Activated CD4-positive, alpha-beta T cell treated with anti-CD3 and anti-CD28 coated beads, Interleukin-2, amount 10 ng/mL, durations not matched to agents 7 days and 5 days (primary cell): Measurements from ENCODE around the gene ULK1. TPM values are rescaled to one million over a fixed set of nuclear protein-coding genes. Genes with fewer than 3 reads are reported as not detected.
"Not testable (repeated sequence)": the region's sequence is repeated elsewhere in the genome, so short reads cannot be mapped to it uniquely, and the experiment has no call there.

ENCODE experiments used
- CTCF ChIA-PET: fragments of 350-600 bp; sonication (Branson Sonifier 250); formaldehyde crosslinking; loops from one replicate; lab custom pipeline; 2021; ENCODE audit warnings: antibody characterized with exemption; lab: Charles Lee
- POLR2A ChIA-PET: fragments of 350-600 bp; sonication (Branson Sonifier 250); formaldehyde crosslinking; loops from one replicate; lab custom pipeline; 2021; ENCODE audit warnings: antibody characterized with exemption; lab: Charles Lee
- DNase-seq: peaks from one replicate; pipeline ENCODE4 v3.0.0-alpha.2; 2020
- H3K27ac Mint-ChIP-seq: one replicate; pipeline ENCODE4 v1.8.0; 2021; ENCODE audit warnings: mild to moderate bottlenecking, moderate library complexity, mixed read lengths
- H3K27me3 Mint-ChIP-seq: one replicate; pipeline ENCODE4 v1.8.0; 2021; ENCODE audit warnings: mixed read lengths
- H3K36me3 Mint-ChIP-seq: one replicate; pipeline ENCODE4 v1.8.0; 2021; ENCODE audit warnings: low read depth, mixed read lengths
- H3K4me1 Mint-ChIP-seq: one replicate; pipeline ENCODE4 v1.8.0; 2021; ENCODE audit warnings: mixed read lengths
- H3K4me3 Mint-ChIP-seq: one replicate; pipeline ENCODE4 v1.8.0; 2021; ENCODE audit warnings: mild to moderate bottlenecking, moderate library complexity, mixed read lengths
- H3K9me3 Mint-ChIP-seq: one replicate; pipeline ENCODE4 v1.8.0; 2021; ENCODE audit warnings: mixed read lengths
- total RNA-seq, 2 experiments: library from RNA; stranded (reverse); gene quantifications; one replicate each; pipeline ENCODE4 v1.2.3, GENCODE V29; 2021

The ULK1 gene
- total RNA-seq, 2 experiments from 2014 or later = 28.1 to 36.1 TPM

DNA sequence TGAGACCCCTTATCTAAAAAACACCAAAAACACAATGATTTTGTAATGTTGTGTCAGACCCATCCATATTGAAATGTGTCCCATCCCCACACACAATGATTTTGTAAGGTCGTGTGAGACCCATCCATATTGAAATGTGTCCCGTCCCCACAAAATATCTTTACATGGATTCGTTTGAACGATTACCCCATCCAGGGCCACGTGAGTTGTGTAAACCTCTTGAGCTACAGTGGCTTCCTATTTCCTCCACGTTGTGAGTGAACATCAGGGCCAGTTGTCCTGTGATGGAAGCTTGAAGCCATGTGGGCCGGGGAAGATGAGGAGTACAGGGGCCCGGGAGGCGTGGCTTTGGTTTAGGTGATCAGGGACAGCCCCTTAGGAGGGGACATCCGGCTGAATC is 27.0 kb upstream of the ULK1 start:
- POLR2A ChIA-PET = no interaction called here
- H3K36me3 Mint-ChIP-seq = no peaks in the 10 kb centered on the region
- CTCF ChIA-PET = interaction anchor here (0.9 kb wide), 1 partner anchor 14 kb away, joined by 3 read pairs; no protein-coding TSS in a partner anchor

DNA sequence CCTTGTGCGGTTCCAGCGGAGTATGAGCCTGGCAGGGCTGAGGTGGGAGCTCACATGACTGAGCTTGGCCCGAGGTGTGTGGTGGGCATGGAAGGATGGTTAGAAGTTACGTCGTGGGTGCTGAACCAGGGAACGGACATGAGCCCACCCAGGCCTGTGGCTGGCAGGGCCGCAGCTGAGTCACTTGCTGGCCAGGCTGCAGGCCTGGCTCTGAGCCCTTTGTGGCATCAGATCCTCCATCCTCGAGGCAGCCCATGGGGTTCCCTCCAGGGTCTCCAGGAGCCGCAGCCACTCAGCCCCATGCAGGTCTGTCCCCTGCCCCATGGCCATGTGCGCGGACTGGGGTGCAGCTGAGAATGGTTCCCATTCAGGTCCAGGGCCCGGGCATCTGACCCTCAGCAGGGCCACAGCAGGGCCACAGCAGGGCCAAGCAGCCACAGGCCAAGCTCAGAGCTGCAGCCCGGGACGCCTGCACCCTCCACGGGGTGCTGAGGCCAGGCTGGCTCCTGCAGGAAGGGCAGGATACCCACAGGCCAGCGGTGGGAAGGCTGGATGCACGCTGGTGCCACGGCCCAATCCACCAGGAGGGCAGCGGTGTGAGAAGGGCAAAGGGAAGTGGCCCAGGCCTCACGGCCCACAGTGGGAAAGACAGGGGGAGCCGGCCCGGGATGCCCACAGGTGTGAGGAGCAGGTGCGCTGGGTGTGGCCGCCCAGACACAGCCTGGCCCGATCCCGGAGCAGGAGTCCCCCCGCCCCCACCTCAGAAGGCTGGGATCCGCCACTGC is 26.3 kb upstream of the ULK1 start:
- no peaks in the 10 kb centered on the region for H3K9me3 Mint-ChIP-seq
- H3K36me3 Mint-ChIP-seq = no peaks in the 10 kb centered on the region
- POLR2A ChIA-PET = no interaction called here
- no peak for DNase-seq
- H3K27me3 Mint-ChIP-seq = no peaks in the 10 kb centered on the region
- CTCF ChIA-PET = interaction anchor here (0.9 kb wide), 1 partner anchor 13 kb away, joined by 3 read pairs; no protein-coding TSS in a partner anchor
- no peaks in the 10 kb centered on the region for H3K4me1 Mint-ChIP-seq
- H3K4me3 Mint-ChIP-seq = no peak overlapping the region
- no peak overlapping the region for H3K27ac Mint-ChIP-seq

More for the DNA sequence above, 27.0 kb upstream of the ULK1 start:
- Mint-ChIP-seq H3K27ac (no peak overlapping the region), H3K27me3 (no peaks in the 10 kb centered on the region), H3K9me3 (no peaks in the 10 kb centered on the region), H3K4me1 (no peaks in the 10 kb centered on the region), H3K4me3 (no peak overlapping the region)
- DNase-seq = no peak

DNA sequence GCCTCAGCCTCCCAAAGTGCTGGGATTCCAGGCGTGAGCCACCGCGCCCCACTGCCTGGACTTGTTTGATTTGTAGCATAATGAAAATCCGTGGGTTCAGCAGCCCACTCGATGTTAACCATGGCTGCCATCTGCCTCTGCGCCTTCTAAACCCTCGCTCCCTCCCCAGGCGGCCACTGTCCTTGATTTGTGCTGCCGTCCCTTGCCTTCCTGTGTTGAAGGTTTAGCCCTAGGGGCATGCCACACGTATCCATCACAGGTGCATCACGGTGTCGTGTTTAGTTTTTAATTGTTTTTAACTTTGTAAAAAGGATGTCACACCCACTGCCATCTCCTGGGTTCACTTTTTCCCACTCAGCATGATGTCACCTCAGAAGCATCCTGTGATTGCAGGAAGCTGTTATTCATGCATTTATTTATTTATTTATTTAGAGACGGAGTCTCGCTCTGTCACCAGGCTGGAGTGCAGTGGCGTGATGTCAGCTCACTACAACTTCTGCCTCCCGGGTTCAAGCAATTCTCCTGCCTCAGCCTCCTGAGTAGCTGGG is 24.5 kb upstream of the ULK1 start:
- no peak for DNase-seq
- ChIA-PET POLR2A (no interaction called here), CTCF (no interaction called here)
- Mint-ChIP-seq H3K27ac (no peak overlapping the region), H3K36me3 (no peaks in the 10 kb centered on the region), H3K4me3 (no peak overlapping the region), H3K4me1 (no peaks in the 10 kb centered on the region), H3K9me3 (peaks cover 5% of the 10 kb centered on the region), H3K27me3 (no peaks in the 10 kb centered on the region)

DNA sequence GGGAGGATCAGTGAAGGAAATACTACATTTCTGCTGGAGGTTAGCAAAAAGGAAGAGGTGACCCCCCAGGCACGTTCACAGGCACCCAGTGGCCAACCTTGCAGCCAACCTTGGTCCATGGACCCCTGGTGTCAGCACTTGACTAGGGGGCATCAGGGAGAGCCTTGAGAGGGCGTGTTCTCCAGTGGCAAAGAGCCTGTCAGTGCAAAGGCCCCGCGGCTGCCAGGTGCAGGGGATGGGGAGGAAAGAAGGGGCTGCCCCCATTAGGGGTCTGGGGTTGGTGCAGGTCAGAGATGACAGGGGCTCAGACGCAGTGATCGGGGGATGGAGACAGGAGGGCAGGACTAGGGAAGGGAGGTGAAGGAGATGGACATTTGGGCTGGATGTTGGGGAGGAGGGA is 22.7 kb upstream of the ULK1 start:
- POLR2A ChIA-PET = no interaction called here
- H3K4me1 Mint-ChIP-seq = no peaks in the 10 kb centered on the region
- no peaks in the 10 kb centered on the region for H3K36me3 Mint-ChIP-seq
- CTCF ChIA-PET = no interaction called here
- H3K27ac Mint-ChIP-seq = no peak overlapping the region
- H3K9me3 Mint-ChIP-seq = peaks cover 5% of the 10 kb centered on the region
- no peaks in the 10 kb centered on the region for H3K27me3 Mint-ChIP-seq
- no peak overlapping the region for H3K4me3 Mint-ChIP-seq
- DNase-seq = no peak

DNA sequence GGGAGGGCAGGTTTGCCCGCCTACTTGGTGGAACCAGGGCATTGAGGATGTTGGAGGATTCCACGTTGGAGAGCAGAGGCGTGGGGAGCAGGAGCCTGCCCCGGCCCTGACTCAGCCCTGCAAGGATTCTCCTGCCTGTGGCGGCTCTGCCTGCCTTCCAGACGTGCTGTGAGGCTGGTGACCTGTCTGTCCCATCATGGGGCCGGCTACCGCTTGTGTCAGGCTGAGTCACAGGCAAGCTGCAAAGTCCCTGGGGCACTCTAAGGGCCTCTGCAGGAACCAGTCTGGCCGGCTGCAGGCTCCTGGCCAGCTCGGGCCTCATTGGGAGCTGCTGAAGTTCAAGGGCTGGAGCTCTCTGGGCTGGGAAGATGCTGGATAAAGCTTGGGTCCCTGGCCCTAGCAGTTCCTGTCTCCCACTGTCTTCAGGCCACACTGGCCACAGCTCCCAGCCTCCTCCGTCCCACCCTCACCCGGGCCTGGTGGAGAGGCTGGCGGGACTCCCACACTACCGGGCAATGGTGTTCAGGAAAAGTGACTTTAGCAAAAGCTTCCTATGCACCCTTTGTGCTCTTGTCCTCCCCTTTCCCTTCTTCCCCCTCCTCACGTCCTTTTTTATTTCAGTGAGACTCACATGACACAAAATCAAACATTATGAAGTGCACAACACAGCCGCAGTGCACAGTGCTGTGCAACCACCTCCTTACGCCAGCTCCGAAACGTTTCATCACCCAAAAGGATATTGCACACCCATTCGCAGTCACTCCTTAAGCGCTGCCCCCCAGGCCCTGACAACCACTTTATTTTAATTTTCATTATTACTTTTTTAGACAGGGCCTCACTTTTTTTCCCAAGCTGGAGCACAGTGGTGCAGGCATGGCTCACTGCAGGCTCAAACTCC is 22.0 kb upstream of the ULK1 start:
- ChIA-PET CTCF (no interaction called here), POLR2A (no interaction called here)
- Mint-ChIP-seq H3K27ac (no peak overlapping the region), H3K4me1 (no peaks in the 10 kb centered on the region), H3K9me3 (peaks cover 5% of the 10 kb centered on the region), H3K4me3 (no peak overlapping the region), H3K27me3 (no peaks in the 10 kb centered on the region), H3K36me3 (no peaks in the 10 kb centered on the region)
- no peak for DNase-seq

DNA sequence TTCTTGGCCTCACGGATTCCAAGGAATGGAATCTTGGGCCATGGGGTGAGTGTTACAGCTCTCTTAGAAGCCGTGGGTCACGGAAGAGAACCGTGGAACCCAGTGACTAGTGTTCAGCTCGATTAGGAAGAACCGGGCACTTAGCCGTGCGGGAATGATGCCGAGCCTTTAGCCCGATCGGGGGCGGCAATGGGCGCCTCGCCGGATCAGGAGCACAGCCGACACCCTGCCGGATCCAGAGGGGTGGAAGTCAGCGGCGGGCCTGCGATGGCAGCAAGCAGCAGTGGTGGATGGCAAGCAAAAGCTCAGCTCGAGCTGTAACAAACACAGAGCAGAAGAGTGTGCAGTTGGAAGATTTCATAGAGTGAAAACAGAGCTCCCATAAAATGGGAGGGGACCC is 21.1 kb upstream of the ULK1 start:
- Mint-ChIP-seq H3K4me3 (no peak overlapping the region), H3K4me1 (no peaks in the 10 kb centered on the region), H3K36me3 (no peaks in the 10 kb centered on the region), H3K27ac (no peak overlapping the region), H3K27me3 (peaks cover 4% of the 10 kb centered on the region), H3K9me3 (peaks cover 5% of the 10 kb centered on the region)
- DNase-seq = no peak
- ChIA-PET POLR2A (no interaction called here), CTCF (no interaction called here)

DNA sequence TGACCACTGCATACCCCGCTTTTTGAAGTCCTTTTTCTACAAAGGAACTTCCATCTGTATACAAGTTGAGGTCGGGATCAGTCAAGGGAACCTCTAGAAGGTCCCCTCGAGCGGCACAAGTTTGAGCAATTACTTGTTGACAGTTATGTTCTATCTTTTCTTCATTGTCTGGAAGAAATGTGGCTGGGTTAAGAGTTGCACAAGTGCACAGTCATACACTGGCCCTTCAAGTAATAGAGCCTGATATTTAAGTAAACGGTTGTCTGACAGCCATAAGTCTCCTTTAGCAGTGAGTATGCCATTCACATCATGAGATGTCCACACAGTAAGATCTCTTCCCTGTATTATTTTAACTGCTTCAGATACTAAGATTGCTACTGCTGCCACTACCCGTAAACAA is 19.4 kb upstream of the ULK1 start:
- H3K27ac Mint-ChIP-seq, CTCF ChIA-PET, H3K9me3 Mint-ChIP-seq, H3K36me3 Mint-ChIP-seq, H3K27me3 Mint-ChIP-seq, POLR2A ChIA-PET, DNase-seq, H3K4me1 Mint-ChIP-seq, H3K4me3 Mint-ChIP-seq: not testable (repeated sequence)

DNA sequence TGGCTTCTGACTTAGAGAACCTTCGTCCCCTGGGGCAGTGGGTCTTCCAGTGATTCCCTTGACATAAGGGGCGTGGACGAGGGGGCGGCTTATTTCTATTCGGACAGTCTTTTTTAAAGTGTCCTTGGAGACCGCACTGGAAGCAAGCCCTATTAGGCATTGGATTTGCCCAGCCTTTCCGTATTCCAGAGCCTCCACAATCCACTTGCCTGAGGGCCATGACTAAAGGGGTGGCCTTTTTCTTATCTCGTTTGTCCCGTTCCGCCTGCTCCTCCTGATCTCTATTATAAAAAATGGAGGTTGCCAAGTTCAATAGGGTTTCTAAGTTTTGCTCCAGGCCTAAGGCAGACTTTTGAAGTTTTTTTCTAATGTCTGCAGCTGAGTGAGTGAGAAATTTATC is 17.2 kb upstream of the ULK1 start:
- H3K27me3 Mint-ChIP-seq, POLR2A ChIA-PET, H3K4me3 Mint-ChIP-seq, H3K9me3 Mint-ChIP-seq, CTCF ChIA-PET, H3K4me1 Mint-ChIP-seq, DNase-seq, H3K36me3 Mint-ChIP-seq, H3K27ac Mint-ChIP-seq: not testable (repeated sequence)

DNA sequence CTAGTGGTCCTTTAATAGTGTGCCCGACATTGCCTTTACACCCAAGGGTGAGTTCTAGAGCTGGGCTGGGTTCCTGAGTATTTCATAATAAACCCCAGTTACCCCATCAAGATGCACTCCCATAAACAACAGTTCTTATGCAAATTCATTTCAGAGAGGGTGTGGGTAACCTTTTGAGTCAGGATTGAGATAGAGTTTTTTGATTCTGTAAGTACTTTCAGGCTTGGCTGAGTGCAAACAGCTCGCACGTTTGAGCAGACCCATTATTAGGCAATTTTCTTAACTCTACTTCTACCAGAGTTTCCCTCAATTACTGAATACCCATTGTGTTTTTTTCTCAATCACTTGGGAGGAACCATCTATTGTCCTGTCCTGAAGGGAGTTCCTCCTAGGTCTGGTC is 16.0 kb upstream of the ULK1 start:
- H3K9me3 Mint-ChIP-seq, H3K27me3 Mint-ChIP-seq, H3K36me3 Mint-ChIP-seq, POLR2A ChIA-PET, DNase-seq, CTCF ChIA-PET, H3K27ac Mint-ChIP-seq, H3K4me1 Mint-ChIP-seq, H3K4me3 Mint-ChIP-seq: not testable (repeated sequence)

DNA sequence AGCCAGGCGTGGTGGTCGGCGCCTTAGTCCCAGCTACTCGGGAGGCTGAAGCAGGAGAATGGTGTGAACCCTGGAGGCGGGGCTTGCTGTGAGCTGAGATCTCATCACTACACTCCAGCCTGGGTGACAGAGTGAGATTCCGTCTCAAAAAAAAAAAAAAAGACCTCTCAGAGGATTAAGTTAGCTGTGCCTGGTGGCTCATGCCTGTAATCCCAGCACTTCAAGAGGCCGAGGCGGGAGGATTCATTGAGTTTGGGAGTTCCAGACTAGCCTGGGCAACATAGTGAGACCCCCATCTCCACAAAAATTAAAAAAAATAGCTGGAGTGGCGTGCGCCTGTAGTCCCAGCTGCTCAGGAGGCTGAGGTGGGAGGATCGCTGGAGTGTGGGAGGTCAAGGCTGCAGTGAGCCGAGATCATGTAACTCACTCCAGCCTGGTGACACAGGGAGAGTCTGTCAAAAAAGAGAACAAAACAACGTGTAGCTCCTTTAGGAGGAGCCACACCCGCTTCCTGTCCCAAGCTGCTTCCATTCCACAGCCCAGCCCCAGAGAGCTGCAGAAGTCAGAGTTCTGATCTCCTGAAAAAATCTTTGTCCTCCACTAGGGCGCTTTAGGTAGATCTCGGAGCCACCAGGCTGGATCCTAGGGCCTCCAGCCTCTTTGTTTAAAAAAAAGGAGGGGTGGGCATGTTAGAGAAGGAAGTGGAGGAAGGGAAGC is 11.5 kb upstream of the ULK1 start:
- no peaks in the 10 kb centered on the region for H3K36me3 Mint-ChIP-seq
- ChIA-PET POLR2A (no interaction called here), CTCF (interaction anchor here (0.6 to 0.8 kb wide), 3 partner anchors 8 to 516 kb away, joined by 3 read pairs; no protein-coding TSS in a partner anchor)
- H3K4me3 Mint-ChIP-seq = no peak overlapping the region
- no peak for DNase-seq
- peaks cover 6% of the 10 kb centered on the region for H3K9me3 Mint-ChIP-seq
- H3K27me3 Mint-ChIP-seq = peaks cover 3% of the 10 kb centered on the region
- H3K4me1 Mint-ChIP-seq = peaks cover 4% of the 10 kb centered on the region
- no peak overlapping the region for H3K27ac Mint-ChIP-seq

DNA sequence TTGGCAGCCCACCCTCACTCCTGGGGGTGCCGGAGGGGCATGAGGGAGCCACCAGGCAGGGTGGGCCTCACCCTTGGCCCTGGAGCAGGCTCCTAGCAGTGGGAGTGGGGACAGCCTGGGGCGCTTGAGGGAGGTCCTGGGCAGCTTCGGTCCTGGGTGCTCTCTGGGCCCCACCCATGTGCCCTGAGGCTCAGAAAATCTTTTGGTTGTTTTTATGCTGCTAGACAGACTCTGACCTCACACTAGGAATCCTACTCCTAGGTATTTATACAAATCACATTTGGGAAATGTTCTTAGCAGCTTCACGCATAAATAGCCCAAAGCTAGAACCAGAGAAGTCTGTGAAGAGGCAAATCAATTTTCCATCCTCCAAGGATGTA is 10.9 kb upstream of the ULK1 start:
- POLR2A ChIA-PET = no interaction called here

DNA sequence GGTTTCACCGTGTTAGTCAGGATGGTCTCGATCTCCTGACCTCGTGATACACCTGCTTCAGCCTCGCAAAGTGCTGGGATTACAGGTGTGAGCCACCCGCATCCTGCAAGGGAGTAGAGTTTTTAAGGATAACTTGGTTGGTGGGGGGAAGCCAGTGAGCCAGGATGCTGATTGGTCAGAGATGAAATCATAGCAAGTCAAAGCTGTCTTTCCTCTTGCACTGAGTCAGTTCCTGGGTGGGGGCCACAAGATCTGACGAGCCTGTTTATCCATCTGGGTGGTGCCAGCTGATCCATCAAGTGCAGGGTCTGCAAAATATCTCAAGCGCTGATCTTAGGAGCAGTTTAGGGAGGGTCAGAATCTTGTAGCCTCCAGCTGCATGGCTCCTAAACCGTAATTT is 9.3 kb upstream of the ULK1 start:
- H3K27ac Mint-ChIP-seq, CTCF ChIA-PET, H3K4me3 Mint-ChIP-seq, DNase-seq, H3K36me3 Mint-ChIP-seq, H3K4me1 Mint-ChIP-seq, H3K27me3 Mint-ChIP-seq, H3K9me3 Mint-ChIP-seq: not testable (repeated sequence)
- POLR2A ChIA-PET = interaction anchor here (0.6 kb wide), 1 partner anchor 1409 kb away, joined by 3 read pairs; no protein-coding TSS in a partner anchor

More for the DNA sequence above, 10.9 kb upstream of the ULK1 start:
- Mint-ChIP-seq H3K4me3 (no peak overlapping the region), H3K4me1 (peaks cover 4% of the 10 kb centered on the region), H3K9me3 (peaks cover 6% of the 10 kb centered on the region), H3K36me3 (no peaks in the 10 kb centered on the region), H3K27me3 (peaks cover 3% of the 10 kb centered on the region), H3K27ac (no peak overlapping the region)
- DNase-seq = no peak
- CTCF ChIA-PET = interaction anchor here (0.8 kb wide), 1 partner anchor 45 kb away, joined by 3 read pairs; no protein-coding TSS in a partner anchor
